COLO829 (cell line): ENCODE data around the gene SMTNL1.

Experiments used
- DNase-seq: peaks from one replicate; pipeline ENCODE4 v3.0.0; 2012; ENCODE audit warnings: low spot score

The SMTNL1 gene, protein sequence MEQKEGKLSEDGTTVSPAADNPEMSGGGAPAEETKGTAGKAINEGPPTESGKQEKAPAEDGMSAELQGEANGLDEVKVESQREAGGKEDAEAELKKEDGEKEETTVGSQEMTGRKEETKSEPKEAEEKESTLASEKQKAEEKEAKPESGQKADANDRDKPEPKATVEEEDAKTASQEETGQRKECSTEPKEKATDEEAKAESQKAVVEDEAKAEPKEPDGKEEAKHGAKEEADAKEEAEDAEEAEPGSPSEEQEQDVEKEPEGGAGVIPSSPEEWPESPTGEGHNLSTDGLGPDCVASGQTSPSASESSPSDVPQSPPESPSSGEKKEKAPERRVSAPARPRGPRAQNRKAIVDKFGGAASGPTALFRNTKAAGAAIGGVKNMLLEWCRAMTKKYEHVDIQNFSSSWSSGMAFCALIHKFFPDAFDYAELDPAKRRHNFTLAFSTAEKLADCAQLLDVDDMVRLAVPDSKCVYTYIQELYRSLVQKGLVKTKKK

DNA sequence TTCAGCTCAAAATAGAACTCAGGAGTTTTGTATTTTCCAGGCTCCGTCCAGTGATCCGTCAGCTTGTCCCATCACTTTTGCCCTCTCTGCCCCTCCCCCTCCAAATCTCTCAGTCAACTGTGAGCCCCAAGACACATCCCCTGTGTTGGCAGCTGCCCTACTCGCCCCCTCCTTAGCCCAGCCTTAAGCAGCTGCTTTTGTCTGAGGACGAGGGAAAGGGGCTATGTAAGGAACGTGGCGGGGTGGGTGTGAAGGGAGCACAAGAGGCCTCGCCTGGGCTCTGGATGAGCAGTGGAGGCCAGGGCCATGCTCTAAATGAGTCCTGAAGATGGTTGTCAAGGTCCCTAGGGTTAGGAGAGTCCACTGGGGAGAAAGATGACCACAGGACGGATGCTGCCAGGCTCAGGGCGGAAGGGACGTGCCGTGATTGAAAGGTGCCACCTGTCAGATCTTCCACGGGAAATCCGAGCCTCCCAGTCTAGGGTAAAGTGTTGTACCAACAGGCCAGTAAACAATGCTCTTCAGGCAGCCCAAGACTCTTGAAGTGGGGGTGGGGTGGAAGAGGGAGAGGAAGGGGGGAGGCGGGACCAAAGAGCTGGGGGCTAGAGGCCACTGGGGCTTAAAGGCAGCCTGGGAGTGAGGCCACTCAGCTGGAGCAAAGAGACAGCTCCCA, at the start of gene SMTNL1:
SMTNL1 (plus strand) TSS at position 649 of the 673 bp plus-strand sequence. CDS start 5,048 bp downstream, outside the sequence.
- DNase-seq, result no peak

DNA sequence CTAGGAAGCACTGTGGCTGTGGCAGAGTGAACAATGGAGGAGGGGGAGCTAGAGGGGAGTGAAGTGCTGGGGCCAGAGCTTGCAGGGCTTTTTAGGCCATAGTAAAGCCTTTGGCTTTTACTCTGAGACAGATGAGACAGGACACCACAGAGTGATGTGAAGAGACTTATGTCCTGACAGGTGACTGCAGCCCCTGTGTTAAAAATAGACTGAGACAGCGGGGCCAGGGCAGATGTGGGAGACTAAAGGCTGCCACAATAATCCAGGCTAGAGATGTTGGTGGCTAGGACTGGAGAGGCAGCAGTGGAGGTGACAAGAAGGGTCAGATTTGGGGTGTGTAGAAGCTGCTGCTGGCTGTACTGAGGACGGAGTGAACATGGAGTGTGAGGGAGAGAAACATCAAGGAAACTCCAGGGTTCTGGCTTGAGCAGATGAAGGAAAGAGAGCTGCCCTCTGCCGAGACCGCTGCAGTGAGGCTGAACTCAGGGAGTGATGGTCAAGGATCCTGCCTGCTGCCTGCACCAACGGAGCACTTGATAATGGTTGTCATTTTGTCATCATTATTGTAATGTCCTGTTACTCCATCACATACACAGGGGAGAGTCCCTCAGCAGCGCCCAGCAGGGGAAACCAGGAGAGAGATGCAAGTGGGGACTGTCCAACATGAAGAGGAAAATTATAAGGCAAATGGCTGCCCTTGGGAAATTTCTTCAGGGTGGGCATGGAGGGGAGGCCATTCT, 49.3 kb upstream of the SMTNL1 start:
- DNase-seq, result no peak

DNA sequence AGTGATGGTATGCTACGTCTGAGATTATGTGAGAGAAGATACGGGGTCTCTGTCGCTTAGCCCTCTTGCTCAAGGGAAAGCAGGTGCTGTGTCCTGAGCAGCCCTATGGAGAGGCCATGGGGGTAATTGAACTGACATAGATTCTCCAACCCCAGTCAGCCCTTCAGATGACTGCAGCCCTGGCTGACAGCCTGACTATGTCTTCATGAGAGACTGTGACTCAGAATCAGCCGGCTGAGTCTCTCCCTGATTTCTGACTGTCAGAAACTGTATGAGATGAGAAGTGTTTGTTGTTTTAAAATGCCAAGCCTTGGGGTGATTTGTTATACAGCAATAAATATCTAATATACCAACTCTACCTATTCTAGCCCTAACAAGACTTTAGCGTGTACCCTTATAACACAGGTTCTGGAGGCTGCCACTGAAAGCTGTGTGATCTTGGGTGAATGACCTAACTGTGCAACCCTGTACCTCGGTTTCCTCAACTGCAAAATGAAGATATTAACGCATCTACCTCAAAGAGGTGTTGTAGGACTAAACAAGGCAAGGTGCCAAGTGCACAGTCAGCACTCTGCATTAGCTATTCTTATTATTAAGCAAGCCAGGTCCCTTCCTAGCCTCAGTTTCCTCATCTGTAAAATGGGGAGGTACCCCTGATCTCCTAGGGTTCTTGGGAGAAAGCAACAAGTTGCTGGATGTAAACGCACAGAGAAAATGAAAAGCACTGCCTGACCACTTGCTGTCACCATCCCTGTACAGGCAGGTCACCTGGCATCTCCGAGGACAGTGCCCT, 46.7 kb upstream of the SMTNL1 start:
- no peak for DNase-seq

DNA sequence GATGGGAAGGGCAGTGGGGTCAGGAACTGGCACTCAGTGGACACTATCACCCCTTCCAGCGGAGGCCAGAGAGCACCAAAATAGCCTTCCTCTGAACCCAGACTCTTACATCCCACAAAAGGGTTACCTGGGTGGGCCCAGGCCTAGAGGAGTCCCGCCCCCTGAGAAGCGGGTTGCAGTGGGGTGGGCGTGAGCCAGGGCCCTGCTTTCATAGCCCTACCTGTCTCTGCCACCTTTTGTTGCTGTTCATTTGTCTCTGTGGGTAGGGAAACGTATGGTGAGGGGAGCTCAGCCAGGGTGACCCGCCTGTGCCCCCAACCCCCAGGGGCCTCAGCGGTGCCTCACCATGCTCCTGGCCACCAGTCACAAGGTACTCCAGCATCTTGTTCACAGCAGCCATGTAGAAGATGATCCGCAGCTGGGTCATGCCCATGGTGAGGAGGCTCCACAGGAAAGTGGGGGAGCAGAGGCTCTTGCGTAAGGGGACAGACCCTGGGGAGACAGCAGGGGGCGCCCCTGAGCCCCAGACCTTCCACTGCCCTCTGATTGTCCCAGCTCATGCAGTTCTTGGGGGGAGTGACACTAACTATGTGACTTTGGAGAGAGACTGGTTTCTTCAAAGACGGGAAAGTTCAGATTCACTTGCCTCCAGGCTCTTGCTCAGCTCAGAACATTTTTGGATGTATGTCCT, 45.9 kb upstream of the SMTNL1 start:
- DNase-seq, result no peak

DNA sequence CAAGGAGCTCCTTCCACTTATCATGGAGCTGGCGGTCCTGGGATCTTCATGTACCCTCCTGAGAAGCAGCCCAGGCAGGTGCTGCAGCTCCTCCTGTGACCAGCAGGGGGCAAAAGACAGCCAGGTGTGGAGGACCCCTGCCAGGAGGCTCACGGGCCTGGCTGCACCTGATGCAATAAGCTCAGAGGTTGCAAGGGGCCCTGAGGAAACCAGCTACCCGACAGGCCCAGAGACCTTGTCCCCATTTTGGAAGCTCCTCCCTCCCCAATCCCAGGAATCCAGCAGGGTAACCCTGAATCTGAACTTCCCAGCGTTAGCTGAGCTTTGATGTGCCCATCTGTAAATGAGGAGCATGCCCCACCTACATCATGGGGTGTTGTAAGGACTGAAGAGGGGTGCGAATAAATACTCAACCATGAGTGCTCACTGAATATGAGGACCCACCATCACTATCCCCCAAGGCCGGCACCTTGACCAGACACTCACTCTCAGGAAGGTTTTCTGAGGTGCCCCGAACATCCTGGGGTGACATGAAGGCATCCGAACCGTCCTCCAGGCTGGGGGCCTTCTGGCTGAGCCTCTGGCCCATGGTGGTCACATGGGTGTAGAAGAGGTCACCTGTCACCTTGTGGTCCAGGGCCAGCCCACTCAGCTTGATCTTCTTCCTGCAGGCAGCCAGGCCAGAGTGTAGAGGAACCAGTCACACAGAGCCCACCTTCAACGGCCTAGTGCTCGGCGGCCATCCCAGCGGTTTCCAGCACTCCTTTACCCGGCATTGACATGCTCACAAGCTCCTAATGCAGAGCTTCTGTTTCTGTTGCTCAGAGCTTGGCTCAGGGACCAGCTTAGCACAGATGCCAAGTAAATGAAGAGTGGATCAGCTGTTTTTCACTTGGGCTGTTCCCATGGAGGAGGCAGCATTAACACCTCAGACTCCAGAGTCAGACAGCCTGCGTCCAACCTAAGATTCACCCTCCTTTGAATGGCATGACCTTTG, 43.6 kb upstream of the SMTNL1 start:
- no peak for DNase-seq

DNA sequence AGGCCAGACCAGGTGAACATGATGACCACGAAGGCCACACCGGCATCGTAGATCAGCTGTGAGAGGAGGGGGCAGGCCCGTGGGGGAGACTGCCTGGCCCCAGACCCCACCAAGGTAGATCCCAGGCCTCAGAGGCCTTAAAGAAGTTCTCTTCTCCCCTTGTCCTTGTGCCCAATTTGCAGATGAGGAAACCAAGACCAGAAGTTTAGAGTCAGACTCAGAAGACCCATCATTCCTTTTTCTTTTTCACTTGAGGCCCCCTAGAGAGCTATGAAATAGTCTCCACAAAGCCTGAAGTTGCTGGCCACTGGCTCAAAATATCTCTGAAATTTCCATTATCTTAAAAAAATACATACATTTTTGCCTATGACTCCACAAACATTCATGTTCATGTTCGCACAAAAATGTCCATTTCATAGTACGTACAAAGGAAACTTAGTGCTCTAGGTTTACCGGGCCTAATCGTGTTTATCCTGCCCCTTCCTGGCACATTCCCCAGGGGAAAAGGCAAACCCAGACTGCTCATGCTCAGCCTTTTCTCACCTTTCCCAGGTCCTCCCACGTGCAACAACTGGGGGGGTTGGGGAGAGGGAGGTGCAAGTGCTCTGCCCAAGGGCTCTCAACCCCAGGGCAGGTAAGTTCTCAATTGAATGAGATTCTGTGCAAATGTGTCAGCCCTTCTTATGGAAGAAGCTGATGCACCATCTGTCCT, 41.1 kb upstream of the SMTNL1 start:
- DNase-seq, result no peak

DNA sequence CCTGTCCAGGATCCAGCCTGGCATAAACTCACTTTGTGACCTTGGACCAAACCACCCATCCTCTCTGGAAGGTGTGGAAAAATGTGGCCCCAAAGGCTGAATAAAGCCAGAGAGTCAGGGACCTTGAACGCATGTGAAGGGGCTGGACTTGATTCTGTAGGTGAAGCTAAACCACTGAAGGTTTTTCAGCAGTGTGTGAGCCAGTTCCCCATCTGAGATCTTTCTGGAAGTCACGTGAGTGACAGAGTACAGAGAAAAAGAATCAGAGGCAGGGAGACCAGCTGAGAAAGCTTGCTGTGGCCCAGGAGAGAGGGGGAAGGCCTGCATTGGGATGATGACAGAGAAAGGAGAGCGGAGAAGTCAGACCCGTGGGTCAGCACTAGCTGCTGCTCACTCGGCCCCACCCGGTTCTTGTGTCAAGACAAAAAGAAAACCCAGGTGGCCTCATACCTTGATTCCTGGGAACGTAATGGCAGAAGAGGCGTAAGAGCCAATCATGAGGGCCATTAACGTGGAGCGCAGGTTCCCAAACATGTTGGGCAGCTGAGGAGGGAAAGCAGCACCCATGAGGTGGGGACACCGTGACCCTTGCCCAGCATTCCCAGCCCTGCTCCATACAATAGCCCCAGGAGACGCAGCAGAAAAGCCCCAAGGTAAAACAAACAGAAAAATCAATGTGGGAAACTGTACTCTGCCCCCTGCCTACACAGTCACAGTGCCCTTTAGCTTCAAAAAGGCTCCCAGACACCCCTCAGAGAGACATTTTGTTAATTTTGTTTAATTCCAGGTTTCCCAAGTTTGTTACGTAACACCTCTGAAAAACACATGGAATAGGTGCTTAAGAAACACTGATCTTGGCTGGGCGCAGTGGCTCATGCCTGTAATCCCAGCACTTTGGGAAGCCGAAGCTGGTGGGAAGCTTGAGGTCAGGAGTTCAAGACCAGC, 39.8 kb upstream of the SMTNL1 start:
- no peak for DNase-seq

DNA sequence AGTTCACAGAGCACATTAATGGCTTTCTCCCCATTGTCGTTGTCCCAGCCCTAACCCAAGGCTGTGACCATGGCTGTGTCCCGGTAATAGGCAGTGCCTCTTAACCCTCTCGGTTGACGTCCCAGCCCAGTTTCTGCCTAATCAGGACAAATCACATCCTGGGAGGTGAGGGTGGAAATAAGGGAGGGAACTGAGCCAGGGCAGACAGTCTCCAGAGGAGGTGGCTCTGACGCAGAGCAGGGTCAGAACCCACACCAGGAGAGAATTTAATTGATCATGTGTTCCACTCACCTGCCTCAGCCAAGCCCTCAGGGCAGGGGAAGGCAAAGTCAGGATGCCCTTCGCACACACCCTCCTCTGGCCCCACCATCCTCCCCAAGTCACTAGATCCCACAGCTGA, 38.9 kb upstream of the SMTNL1 start:
- DNase-seq, result no peak

DNA sequence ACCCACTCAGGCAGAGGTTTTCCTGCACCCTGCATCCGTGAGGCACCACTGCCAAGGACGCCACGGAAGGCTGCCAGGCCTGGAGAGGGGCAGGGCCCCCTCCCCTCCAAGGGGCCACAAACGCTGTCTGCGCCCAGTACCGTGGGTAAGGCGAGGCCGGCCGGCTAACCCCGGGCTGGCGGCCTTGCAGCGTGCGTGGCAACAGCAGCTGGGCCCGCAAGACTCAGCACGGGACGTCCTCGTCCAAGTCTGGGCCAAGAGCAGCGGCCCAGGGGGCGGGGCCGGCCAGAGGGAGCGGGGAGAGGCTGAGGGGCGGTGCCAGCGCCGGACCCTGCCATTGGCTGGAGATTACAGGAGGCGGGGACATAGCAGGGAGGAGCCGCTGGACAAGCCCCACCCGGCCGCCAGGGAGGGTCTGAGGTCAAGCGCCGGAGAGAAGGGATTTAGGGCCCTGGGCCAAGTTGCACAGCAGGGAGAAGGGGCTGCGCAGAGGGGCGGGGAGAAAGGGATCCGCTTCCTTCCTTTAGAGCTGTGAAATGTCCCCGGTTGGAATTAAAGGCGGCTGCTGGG, 37.9 kb upstream of the SMTNL1 start:
- peak; percentile 98 for DNase-seq

DNA sequence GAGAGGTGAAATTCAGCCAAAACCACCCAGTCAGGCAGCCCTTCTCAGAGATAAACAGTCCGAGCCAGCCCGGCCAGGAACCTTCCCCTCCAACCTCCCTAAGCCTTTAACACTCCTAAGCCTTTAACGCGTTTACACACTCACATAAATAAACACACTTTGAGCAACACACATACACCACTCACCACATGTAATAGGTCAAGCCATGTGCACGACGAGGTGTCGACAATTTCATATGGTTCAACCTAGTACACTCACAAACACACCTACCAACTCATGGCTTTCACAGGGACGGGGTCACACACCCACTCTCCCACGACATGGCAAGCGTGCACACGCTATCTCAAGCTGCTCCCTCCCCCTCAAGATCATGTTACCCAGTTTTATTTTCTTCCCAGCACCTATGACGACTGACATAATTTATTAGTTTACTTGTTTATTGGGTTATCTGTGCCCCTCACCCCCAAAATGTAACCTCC, 37.4 kb upstream of the SMTNL1 start:
- DNase-seq, result no peak

DNA sequence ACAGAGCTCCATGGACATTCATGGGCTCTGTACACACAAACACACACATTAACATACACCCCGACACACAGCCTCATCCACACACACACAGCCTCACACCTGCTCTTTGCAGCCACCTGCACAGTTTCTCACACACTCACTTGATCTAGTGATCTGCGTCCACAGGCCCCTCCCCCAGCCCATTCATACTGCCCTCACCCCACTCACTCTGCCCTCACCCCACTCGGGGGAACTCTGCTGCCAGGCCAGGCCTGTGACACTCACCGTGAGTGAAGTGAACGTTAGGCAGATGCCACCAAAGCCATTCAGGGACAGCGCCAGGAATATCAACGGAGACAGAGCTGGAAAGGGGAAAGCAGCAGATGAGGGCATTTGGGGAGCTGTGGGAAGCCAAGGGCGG, 36.9 kb upstream of the SMTNL1 start:
- DNase-seq, result no peak

DNA sequence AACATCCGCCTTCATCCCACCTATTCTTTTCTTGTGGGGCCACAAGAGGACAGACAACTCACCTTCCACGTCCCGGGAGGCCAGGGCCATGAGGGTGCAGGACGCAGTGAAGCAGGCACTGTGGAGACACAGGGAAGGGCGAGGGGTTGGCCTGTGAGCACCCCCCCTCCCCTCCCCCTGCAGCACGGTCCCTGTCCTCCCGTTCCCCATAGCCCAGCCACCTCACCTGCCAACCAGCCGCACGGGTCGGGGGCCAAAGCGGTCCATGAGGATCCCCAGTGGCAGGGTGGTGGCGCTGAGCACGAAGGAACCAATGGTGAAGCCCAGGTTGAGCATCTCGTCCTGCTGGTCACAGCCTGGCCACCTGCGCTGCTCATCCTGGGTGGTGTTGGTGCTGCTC, 36.5 kb upstream of the SMTNL1 start:
- no peak for DNase-seq

DNA sequence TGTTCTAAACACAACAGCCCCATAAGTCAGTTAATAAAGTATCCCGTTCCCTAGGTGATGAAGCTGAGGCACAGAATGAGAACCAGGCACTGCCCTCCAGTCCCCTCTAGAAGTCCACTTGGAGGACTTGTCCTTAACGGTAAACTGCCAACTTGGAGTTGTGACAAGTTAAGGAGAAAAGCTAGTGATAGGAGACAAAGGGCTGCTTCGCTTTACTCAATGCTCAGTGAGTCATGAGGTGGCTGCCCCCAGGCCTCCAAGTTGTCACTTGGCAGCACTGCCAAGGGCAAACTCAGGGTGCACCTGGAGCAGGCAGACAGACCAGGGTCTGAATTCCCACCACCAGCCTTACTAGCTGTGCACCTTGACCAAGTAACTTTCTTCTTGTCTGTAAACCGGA, 35.4 kb upstream of the SMTNL1 start:
- DNase-seq, result no peak

DNA sequence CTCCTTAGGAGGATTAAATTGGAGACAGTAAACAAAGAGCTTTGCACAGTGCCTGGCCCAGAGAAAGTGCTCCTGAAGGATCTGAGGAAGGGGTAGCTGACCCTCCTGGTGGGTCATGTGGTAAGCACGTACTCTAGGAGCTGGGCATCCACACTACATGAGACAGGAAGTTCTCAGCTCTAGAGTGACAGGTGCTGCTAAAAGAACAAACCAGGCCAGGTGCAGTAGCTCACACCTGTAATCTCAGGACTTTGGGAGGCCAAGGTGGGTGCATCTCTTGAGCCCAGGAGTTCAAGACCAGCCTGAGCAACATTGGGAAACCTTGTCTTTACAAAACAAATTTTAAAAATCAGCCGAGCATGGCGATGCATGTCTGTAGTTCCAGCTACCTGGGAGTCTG, 35.0 kb upstream of the SMTNL1 start:
- no peak for DNase-seq

DNA sequence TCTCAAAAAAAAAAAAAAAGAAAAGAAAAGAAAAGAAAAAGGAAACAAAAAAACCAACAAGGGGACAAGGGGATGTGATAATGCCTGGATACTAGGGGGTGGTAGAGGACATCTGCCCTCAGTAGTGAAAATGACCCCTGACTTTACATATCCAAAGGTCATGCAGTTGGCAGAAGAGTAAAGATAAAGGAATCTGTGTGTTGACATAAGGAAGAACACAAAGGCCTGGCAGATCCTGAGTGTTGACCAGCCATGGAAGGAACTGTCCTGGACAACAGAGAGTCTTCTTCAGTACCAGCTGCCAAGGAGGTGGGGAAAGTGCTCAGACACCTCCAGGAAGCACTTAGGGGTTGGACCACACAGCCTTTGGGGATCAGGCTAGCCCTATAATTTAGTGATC, 34.5 kb upstream of the SMTNL1 start:
- no peak for DNase-seq

DNA sequence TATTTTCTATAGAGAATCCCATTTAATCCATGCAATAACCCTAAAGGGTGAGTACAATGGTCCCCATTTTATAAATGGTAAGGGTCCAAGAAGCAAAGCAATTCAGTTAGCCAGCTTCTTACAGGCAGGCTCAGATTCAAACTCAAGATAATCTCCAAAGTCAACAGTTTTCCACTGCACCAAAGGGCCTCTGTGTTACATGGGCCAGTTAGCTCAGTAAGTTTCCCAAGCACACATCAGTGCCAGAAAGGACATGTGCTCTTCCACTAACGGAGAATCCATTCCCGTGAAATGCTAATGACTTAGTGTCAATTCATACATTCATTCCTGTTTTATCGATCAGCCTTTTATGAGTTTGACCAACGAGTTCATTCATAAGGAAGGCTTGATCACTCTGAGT, 32.9 kb upstream of the SMTNL1 start:
- no peak for DNase-seq

DNA sequence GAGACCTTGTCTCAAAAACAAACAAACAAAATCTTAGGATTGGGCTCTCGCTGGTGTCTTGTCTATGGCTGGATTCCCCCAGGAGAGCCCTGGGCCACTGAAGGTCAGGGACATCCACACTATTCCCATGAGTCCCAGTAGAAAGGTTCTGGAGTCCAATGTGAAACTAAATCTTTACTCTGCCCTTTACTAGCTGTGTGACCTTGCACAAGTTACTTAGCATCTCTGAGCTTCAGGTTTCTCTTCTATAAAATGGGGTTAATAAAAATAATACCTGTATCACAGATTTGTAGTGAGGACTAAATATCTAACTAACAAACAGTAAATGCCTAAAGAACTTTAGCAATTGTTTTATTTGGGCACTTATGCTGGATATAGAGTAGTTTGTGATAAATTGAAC, 30.9 kb upstream of the SMTNL1 start:
- no peak for DNase-seq
